Measurements from ENCODE around the gene PLLP.

DNA sequence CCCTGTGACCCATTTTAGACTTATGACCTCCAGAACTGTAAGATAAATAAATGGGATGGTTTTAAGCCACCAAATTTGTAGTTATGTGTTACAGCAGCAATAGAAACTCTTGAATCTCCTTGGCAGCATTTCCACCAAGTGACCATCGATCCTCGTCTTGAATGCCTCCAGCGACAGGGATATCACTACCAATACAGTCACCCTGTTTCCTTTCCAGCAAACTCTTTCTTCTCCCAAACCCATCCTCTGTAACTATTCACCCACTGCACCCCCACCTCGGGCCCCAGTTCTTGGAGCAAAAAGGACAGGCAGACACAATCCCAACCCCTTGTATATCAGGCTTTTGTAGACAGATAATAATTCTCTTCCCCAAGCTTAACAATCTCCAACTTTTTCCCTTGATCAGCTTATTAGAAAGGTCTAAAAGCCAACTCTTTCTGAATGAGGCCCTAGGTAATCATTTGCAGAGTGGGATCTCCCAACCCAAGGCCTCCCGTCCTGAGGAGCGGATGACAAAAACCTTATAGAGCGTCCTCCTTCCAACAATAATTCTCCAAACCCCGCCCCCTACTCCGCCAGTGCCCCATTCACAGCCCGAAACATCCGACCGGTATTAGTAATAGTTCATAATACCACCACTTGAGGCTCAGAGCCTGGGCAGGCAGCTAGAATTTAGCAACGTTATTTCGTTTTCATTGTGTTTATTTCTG lies 14.7 kb upstream of the PLLP start:
- TF ChIP-seq, protein P1, sequence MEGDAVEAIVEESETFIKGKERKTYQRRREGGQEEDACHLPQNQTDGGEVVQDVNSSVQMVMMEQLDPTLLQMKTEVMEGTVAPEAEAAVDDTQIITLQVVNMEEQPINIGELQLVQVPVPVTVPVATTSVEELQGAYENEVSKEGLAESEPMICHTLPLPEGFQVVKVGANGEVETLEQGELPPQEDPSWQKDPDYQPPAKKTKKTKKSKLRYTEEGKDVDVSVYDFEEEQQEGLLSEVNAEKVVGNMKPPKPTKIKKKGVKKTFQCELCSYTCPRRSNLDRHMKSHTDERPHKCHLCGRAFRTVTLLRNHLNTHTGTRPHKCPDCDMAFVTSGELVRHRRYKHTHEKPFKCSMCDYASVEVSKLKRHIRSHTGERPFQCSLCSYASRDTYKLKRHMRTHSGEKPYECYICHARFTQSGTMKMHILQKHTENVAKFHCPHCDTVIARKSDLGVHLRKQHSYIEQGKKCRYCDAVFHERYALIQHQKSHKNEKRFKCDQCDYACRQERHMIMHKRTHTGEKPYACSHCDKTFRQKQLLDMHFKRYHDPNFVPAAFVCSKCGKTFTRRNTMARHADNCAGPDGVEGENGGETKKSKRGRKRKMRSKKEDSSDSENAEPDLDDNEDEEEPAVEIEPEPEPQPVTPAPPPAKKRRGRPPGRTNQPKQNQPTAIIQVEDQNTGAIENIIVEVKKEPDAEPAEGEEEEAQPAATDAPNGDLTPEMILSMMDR (conservative IDR thresholded peaks at IDR 0.05; ENCODE audit: low read length): no peak
- no peak for TF ChIP-seq EZH2phosphoT487 (IDR thresholded peaks at IDR 0.05; ENCODE audit: borderline replicate concordance, low read depth, low read length)

Measured in OCI-LY7 (cell line).